CD14-positive monocyte (primary cell): ENCODE results near the gene IMPA2. TPM values are rescaled to one million over a fixed set of nuclear protein-coding genes. Genes with fewer than 3 reads are reported as not detected.
A peak's percentile ranks its signal among the peaks of the same experiment; 100 is the strongest.

Source experiments
- DNase-seq, 3 donors: peaks; one replicate each; pipeline ENCODE4 v3.0.0-alpha.2; 2011 to 2022
- H2AFZ ChIP-seq: 2 replicates; pipeline ENCODE4 v1.6.0; 2012; ENCODE audit warnings: mild to moderate bottlenecking, low read depth, low read length, inconsistent platforms; ENCODE audit not compliant: insufficient read depth, poor library complexity, severe bottlenecking
- H3K27ac ChIP-seq, 2 donors: 1 replicate in 1 of 2; 2 replicates in 1 of 2; pipeline ENCODE4 v1.5.1; 2012 to 2013; ENCODE audit warnings: low read length in 2 of 2, control low read depth in 1 of 2, inconsistent platforms in 1 of 2, low read depth in 1 of 2, mild to moderate bottlenecking in 1 of 2
- H3K27me3 ChIP-seq, 2 donors: one replicate each; pipeline versions ENCODE4 v1.6.0 to v1.6.1; 2011 to 2013; ENCODE audit warnings: low read length in 2 of 2; ENCODE audit not compliant: control insufficient read depth in 2 of 2, insufficient read depth in 2 of 2
- H3K36me3 ChIP-seq, 2 donors: replicated peaks in 1 of 2; 1 replicate in 1 of 2; 2 replicates in 1 of 2; pipeline versions ENCODE4 v1.5.1 to v1.6.1; 2012 to 2013; ENCODE audit warnings: low read length in 2 of 2, control low read depth in 1 of 2, inconsistent platforms in 1 of 2, mild to moderate bottlenecking in 1 of 2; ENCODE audit not compliant: insufficient read depth in 2 of 2, control insufficient read depth in 1 of 2
- H3K4me1 ChIP-seq, 2 donors: 1 replicate in 1 of 2; 2 replicates in 1 of 2; pipeline versions ENCODE4 v1.5.1 to v1.6.1; 2012 to 2013; ENCODE audit warnings: low read length in 2 of 2, control low read depth in 1 of 2, inconsistent platforms in 1 of 2, mild to moderate bottlenecking in 1 of 2, moderate library complexity in 1 of 2; ENCODE audit not compliant: insufficient read depth in 2 of 2, control insufficient read depth in 1 of 2
- H3K4me2 ChIP-seq: replicated peaks from 2 replicates; pipeline ENCODE3; 2012; ENCODE audit warnings: low read length, moderate library complexity, mild to moderate bottlenecking; ENCODE audit not compliant: poor library complexity, severe bottlenecking; ENCODE audit errors: extremely low read depth
- H3K4me3 ChIP-seq, 3 experiments: fragments of 200-600 bp in 1 of 3; sonication (generic) in 1 of 3; replicated peaks in 1 of 3; 1 replicate in 2 of 3; 2 replicates in 1 of 3; pipeline ENCODE4 v1.5.1; 2011 to 2013; ENCODE audit warnings: low read length in 3 of 3, mild to moderate bottlenecking in 3 of 3, control low read depth in 2 of 3, low read depth in 2 of 3, inconsistent platforms in 1 of 3, moderate library complexity in 1 of 3
- H3K79me2 ChIP-seq: 2 replicates; pipeline ENCODE4 v1.6.0; 2012; ENCODE audit warnings: mild to moderate bottlenecking, control low read depth, inconsistent platforms, low read length, moderate library complexity; ENCODE audit not compliant: insufficient read depth
- H3K9ac ChIP-seq: 2 replicates; pipeline ENCODE4 v1.6.0; 2017; ENCODE audit warnings: low read length, mild to moderate bottlenecking; ENCODE audit not compliant: insufficient read depth, poor library complexity, severe bottlenecking
- H3K9me3 ChIP-seq, 2 donors: replicated peaks in 1 of 2; 1 replicate in 1 of 2; 2 replicates in 1 of 2; pipeline versions ENCODE4 v1.5.1 to v1.6.1; 2012 to 2013; ENCODE audit warnings: low read length in 2 of 2, control low read depth in 1 of 2; ENCODE audit not compliant: control insufficient read depth in 1 of 2, insufficient read depth in 1 of 2
- H4K20me1 ChIP-seq: 2 replicates; pipeline ENCODE4 v1.6.0; 2012; ENCODE audit warnings: mild to moderate bottlenecking, low read length, control low read depth, moderate library complexity; ENCODE audit not compliant: insufficient read depth
- H3K27ac Mint-ChIP-seq, 7 donors: one replicate each; pipeline ENCODE4 v1.8.0; 2020; ENCODE audit warnings: mild to moderate bottlenecking in 7 of 7, mixed read lengths in 7 of 7, moderate library complexity in 6 of 7, inconsistent platforms in 2 of 7
- H3K27me3 Mint-ChIP-seq, 3 donors: one replicate each; pipeline ENCODE4 v1.8.0; 2021 to 2022; ENCODE audit warnings: low read depth in 3 of 3, mild to moderate bottlenecking in 3 of 3, mixed read lengths in 3 of 3, moderate library complexity in 3 of 3, inconsistent platforms in 1 of 3
- H3K36me3 Mint-ChIP-seq, 2 donors: one replicate each; pipeline ENCODE4 v1.8.0; 2020; ENCODE audit warnings: mixed read lengths in 2 of 2, inconsistent platforms in 1 of 2, mild to moderate bottlenecking in 1 of 2
- H3K4me1 Mint-ChIP-seq: one replicate; pipeline ENCODE4 v1.8.0; 2020; ENCODE audit warnings: mild to moderate bottlenecking, mixed read lengths
- H3K4me3 Mint-ChIP-seq, 2 donors: one replicate each; pipeline ENCODE4 v1.8.0; 2020; ENCODE audit warnings: mild to moderate bottlenecking in 2 of 2, mixed read lengths in 2 of 2, moderate library complexity in 1 of 2
- H3K9me3 Mint-ChIP-seq, 7 donors: one replicate each; pipeline ENCODE4 v1.8.0; 2020 to 2022; ENCODE audit warnings: mixed read lengths in 7 of 7, mild to moderate bottlenecking in 6 of 7, moderate library complexity in 6 of 7, inconsistent platforms in 2 of 7
- CTCF ChIP-seq: fragments of 200-600 bp; IDR thresholded peaks from one replicate; pipeline ENCODE4 v1.8.0; 2022; ENCODE audit warnings: antibody characterized with exemption, mild to moderate bottlenecking
- WGBS: methylation state at CpG from one replicate; pipeline ENCODE4 v1.1.5; 2013; ENCODE audit warnings: missing lambda C conversion rate; ENCODE audit not compliant: insufficient coverage; 5-methylcytosine and 5-hydroxymethylcytosine counted together
- intact Hi-C, 2 donors: fragments of 100-400 bp; cut with micrococcal nuclease; formaldehyde crosslinking; loops; one replicate each; pipeline versions ENCODE4 v1.15.0 to v1.15.1; 2023
- polyA plus RNA-seq, 3 donors: library from polyadenylated mRNA; depleted of rRNA in 1 of 3; unstranded in 2 of 3; stranded (reverse) in 1 of 3; fragments of 300-500 nt in 2 of 3; fragments of >200 nt in 1 of 3; fragmentation: Illumina TruSeq in 2 of 3; gene quantifications; 1 replicate in 2 of 3; 2 replicates in 1 of 3; pipeline ENCODE4 v1.2.3, GENCODE V29; 2012 to 2021

The IMPA2 gene
- polyA plus RNA-seq, 3 donors = 97.4 to 186 (median 145) TPM

GRCh38 chr18:12052866-12053265 is 71.6 kb downstream of the IMPA2 start:
- intact Hi-C loops = no loop called here
- H2AFZ ChIP-seq = no peak overlapping the region

GRCh38 chr18:12053289-12053688 is 72.0 kb downstream of the IMPA2 start:
- intact Hi-C loops = no loop called here
- H3K4me1 ChIP-seq = peaks cover 34 to 38% of the 10 kb centered on the region in 2 donors
- TF ChIP-seq CTCF = no peak
- Mint-ChIP-seq H3K27me3 (no peaks in the 10 kb centered on the region), H3K9me3 (no peaks in the 10 kb centered on the region), H3K4me3 (peak overlapping the region in 1 of 2 donors; percentile 56), H3K4me1 (peaks cover 40% of the 10 kb centered on the region), H3K36me3 (no peaks in the 10 kb centered on the region), H3K27ac (peak overlapping the region; percentile 31 to 84 (median 65))
- no peaks in the 10 kb centered on the region for H3K79me2 ChIP-seq
- H3K9ac ChIP-seq = no peak overlapping the region
- H3K4me3 ChIP-seq = no peak overlapping the region
- no peaks in the 10 kb centered on the region for H3K9me3 ChIP-seq
- peak; percentile 31 to 69 (median 40) for DNase-seq
- peak overlapping the region; percentile 17 for H3K4me2 ChIP-seq
- H3K36me3 ChIP-seq = no peaks in the 10 kb centered on the region
- peak overlapping the region in 1 of 2 donors; percentile 52 for H3K27ac ChIP-seq
- H3K27me3 ChIP-seq = no peaks in the 10 kb centered on the region
- H4K20me1 ChIP-seq = no peaks in the 10 kb centered on the region
- H2AFZ ChIP-seq = no peak overlapping the region
- WGBS = 0% methylated on average over 1 of the region's 2 CpGs

More at GRCh38 chr18:12052866-12053265, 71.6 kb downstream of the IMPA2 start:
- Histone ChIP-seq H3K36me3 (no peaks in the 10 kb centered on the region), H4K20me1 (no peaks in the 10 kb centered on the region), H3K27ac (peak overlapping the region in 1 of 2 donors; percentile 52), H3K4me3 (no peak overlapping the region), H3K27me3 (no peaks in the 10 kb centered on the region), H3K79me2 (no peaks in the 10 kb centered on the region), H3K9me3 (no peaks in the 10 kb centered on the region), H3K4me1 (peaks cover 37 to 42% of the 10 kb centered on the region in 2 donors), H3K4me2 (peak overlapping the region; percentile 17), H3K9ac (no peak overlapping the region)
- 70% methylated on average over 1 of the region's 3 CpGs for WGBS
- no peak for TF ChIP-seq CTCF
- no peaks in the 10 kb centered on the region for H3K27me3 Mint-ChIP-seq
- H3K9me3 Mint-ChIP-seq = no peaks in the 10 kb centered on the region
- DNase-seq = no peak
- peaks cover 42% of the 10 kb centered on the region for H3K4me1 Mint-ChIP-seq
- H3K36me3 Mint-ChIP-seq = no peaks in the 10 kb centered on the region
- H3K4me3 Mint-ChIP-seq = no peak overlapping the region
- H3K27ac Mint-ChIP-seq = peak overlapping the region; percentile 31 to 84 (median 65)
